OCI-LY7 (cell line): ENCODE results near the gene FMNL3. TPM values are rescaled to one million over a fixed set of nuclear protein-coding genes. Genes with fewer than 3 reads are reported as not detected.
A peak's percentile ranks its signal among the peaks of the same experiment; 100 is the strongest.

Experiments
- BruUV-seq: library from RNA; stranded (reverse); fragments of 400-500 nt; replicated peaks from 2 replicates; lab custom pipeline; 2021; lab: Mats Ljungman, UMichigan
- CTCF ChIA-PET: fragments of 300-600 bp; sonication (Branson Sonifier 250); formaldehyde crosslinking; loops from one replicate; lab custom pipeline; 2022; ENCODE audit warnings: antibody characterized with exemption; ENCODE audit not compliant: unreplicated experiment; lab: Charles Lee
- POLR2A ChIA-PET: fragments of 300-600 bp; sonication (Branson Sonifier 250); formaldehyde crosslinking; loops from one replicate; lab custom pipeline; 2022; ENCODE audit warnings: antibody characterized with exemption; lab: Charles Lee
- DNase-seq: peaks from one replicate; pipeline ENCODE4 v3.0.0-alpha.2; 2015; ENCODE audit warnings: low spot score
- H2AFZ ChIP-seq: fragments of 200-600 bp; sonication (generic), shearing (Covaris generic); 2 replicates; pipeline ENCODE4 v1.6.1; 2014; ENCODE audit warnings: mild to moderate bottlenecking, antibody characterized with exemption, low read length, moderate library complexity
- H3K27ac ChIP-seq: fragments of 200-600 bp; sonication (generic); 2 replicates; pipeline ENCODE4 v1.5.1; 2014; ENCODE audit warnings: mixed run types, low read depth, mild to moderate bottlenecking, moderate library complexity, low read length, inconsistent platforms; ENCODE audit not compliant: poor library complexity, severe bottlenecking
- H3K36me3 ChIP-seq: fragments of 200-600 bp; sonication (generic); 2 replicates; pipeline ENCODE4 v1.6.1; 2014; ENCODE audit warnings: mild to moderate bottlenecking, antibody characterized with exemption, low read length, moderate library complexity, mixed read lengths; ENCODE audit not compliant: insufficient read depth
- H3K4me1 ChIP-seq: fragments of 200-600 bp; sonication (generic); 2 replicates; pipeline ENCODE4 v1.5.1; 2014; ENCODE audit warnings: mild to moderate bottlenecking, low read length; ENCODE audit not compliant: insufficient read depth, poor library complexity, severe bottlenecking
- H3K4me2 ChIP-seq: fragments of 200-600 bp; sonication (generic); 2 replicates; pipeline ENCODE4 v1.6.1; 2014; ENCODE audit warnings: mild to moderate bottlenecking, low read length
- H3K4me3 ChIP-seq: fragments of 200-600 bp; sonication (generic); 2 replicates; pipeline ENCODE4 v1.5.1; 2014; ENCODE audit warnings: mild to moderate bottlenecking, low read depth, low read length; ENCODE audit not compliant: poor library complexity, severe bottlenecking
- H3K79me2 ChIP-seq: fragments of 200-600 bp; sonication (generic); 2 replicates; pipeline ENCODE4 v1.6.1; 2016; ENCODE audit warnings: low read depth, mild to moderate bottlenecking, low read length, moderate library complexity, mixed read lengths; ENCODE audit not compliant: insufficient read depth
- H3K9me2 ChIP-seq: fragments of 200-600 bp; sonication (generic); 2 replicates; pipeline ENCODE4 v1.6.1; 2016; ENCODE audit warnings: mild to moderate bottlenecking, low read length, mixed read lengths; ENCODE audit not compliant: insufficient read depth
- H3K9me3 ChIP-seq: fragments of 200-600 bp; sonication (generic); 2 replicates; pipeline ENCODE4 v1.6.1; 2014; ENCODE audit warnings: mild to moderate bottlenecking, mixed run types, low read length, mixed read lengths
- H4K20me1 ChIP-seq: fragments of 200-600 bp; sonication (generic); 2 replicates; pipeline ENCODE4 v1.6.1; 2014; ENCODE audit warnings: mild to moderate bottlenecking, antibody characterized with exemption, low read length, moderate library complexity, mixed read lengths; ENCODE audit not compliant: insufficient read depth
- EZH2phosphoT487 ChIP-seq: fragments of 200-600 bp; sonication (generic); IDR thresholded peaks from 2 replicates; pipeline ENCODE4 v1.6.1; 2018; ENCODE audit warnings: low read depth, borderline replicate concordance, mild to moderate bottlenecking, mixed run types, antibody characterized with exemption, low read length, moderate library complexity, mixed read lengths
- intact Hi-C: fragments of 100-400 bp; cut with micrococcal nuclease; formaldehyde crosslinking; loops from one replicate; pipeline ENCODE4 v1.10.0; 2022; ENCODE audit not compliant: unreplicated experiment
- total RNA-seq, 2 experiments: library from RNA; depleted of rRNA in 1 of 2; stranded (reverse); fragments of >200 nt in 1 of 2; shearing (Covaris generic) in 1 of 2; gene quantifications; 2 replicates each; pipeline ENCODE4 v1.2.3, GENCODE V29; 2014 to 2022
- TF ChIP-seq, protein P1 (sequence below): fragments of 200-600 bp; sonication (generic); conservative IDR thresholded peaks from 2 replicates; pipeline ENCODE4 v1.5.1; 2014; ENCODE audit warnings: mild to moderate bottlenecking, antibody characterized with exemption, low read length, moderate library complexity, mixed read lengths

Gene FMNL3
- total RNA-seq, 2 experiments from 2014 or later, result 13.8 to 28.7 TPM

DNA sequence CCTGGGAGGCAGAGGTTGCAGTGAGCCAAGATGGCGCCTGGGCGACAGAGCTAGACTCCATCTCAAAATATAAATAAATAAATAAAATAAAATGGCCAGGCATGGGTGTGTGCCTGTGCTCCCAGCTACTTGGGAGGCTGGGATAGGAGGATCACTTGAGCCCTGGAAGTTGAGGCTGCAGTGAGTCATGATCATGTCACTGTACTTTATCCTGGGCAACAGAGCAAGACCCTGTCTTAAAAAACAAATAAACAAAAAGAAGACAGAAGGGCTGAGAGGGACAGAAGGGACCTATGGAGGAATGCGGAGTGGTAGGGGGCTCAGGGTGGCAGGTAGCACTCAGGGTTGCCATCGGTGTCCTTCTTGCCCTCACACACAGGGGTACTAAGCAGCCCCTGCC lies 43.0 kb downstream of the FMNL3 start:
- H2AFZ ChIP-seq, result no peak overlapping the region; the same call in 1 of the 2 replicates
- H3K4me3 ChIP-seq, result no peak overlapping the region
- TF ChIP-seq, protein P1, sequence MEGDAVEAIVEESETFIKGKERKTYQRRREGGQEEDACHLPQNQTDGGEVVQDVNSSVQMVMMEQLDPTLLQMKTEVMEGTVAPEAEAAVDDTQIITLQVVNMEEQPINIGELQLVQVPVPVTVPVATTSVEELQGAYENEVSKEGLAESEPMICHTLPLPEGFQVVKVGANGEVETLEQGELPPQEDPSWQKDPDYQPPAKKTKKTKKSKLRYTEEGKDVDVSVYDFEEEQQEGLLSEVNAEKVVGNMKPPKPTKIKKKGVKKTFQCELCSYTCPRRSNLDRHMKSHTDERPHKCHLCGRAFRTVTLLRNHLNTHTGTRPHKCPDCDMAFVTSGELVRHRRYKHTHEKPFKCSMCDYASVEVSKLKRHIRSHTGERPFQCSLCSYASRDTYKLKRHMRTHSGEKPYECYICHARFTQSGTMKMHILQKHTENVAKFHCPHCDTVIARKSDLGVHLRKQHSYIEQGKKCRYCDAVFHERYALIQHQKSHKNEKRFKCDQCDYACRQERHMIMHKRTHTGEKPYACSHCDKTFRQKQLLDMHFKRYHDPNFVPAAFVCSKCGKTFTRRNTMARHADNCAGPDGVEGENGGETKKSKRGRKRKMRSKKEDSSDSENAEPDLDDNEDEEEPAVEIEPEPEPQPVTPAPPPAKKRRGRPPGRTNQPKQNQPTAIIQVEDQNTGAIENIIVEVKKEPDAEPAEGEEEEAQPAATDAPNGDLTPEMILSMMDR, result no peak
- no peak for TF ChIP-seq EZH2phosphoT487
- peak overlapping the region; percentile 88 for H3K4me2 ChIP-seq
- H3K79me2 ChIP-seq, result no peaks in the 10 kb centered on the region; the same call in 1 of the 2 replicates
- H3K27ac ChIP-seq, result peak overlapping the region; percentile 86
- no peaks in the 10 kb centered on the region for H4K20me1 ChIP-seq
- H3K4me1 ChIP-seq, result peaks cover 80% of the 10 kb centered on the region
- H3K9me2 ChIP-seq, result no peaks in the 10 kb centered on the region
- BruUV-seq, result no TSS peak
- DNase-seq, result no peak
- CTCF ChIA-PET, result interaction anchor here (1.1 to 2.4 kb wide), 2 partner anchors 22 to 39 kb away, joined by 3 to 11 read pairs; no protein-coding TSS in a partner anchor
- H3K36me3 ChIP-seq, result peaks cover 20% of the 10 kb centered on the region
- POLR2A ChIA-PET, result interaction anchor here (0.6 to 4.1 kb wide), 9 partner anchors 10 to 345 kb away, joined by 3 to 28 read pairs (median 8); no protein-coding TSS in a partner anchor
- H3K9me3 ChIP-seq, result no peaks in the 10 kb centered on the region
- intact Hi-C loops, result no loop called here

GRCh38 chr12:49662998-49663843 lies 44.0 kb downstream of the FMNL3 start:
- no peaks in the 10 kb centered on the region for H3K9me3 ChIP-seq
- H3K79me2 ChIP-seq, result no peaks in the 10 kb centered on the region; the same call in 1 of the 2 replicates
- BruUV-seq, result no TSS peak
- ChIA-PET CTCF (interaction anchor here (0.7 to 2.4 kb wide), 6 partner anchors 8 to 78 kb away, joined by 3 to 11 read pairs (median 4); partner anchors contain the start of gene TMBIM6), POLR2A (interaction anchor here (0.6 to 4.1 kb wide), 13 partner anchors 8 to 1526 kb away, joined by 3 to 28 read pairs (median 4); no protein-coding TSS in a partner anchor)
- H3K9me2 ChIP-seq, result no peaks in the 10 kb centered on the region
- peak; percentile 94 for DNase-seq
- H3K4me1 ChIP-seq, result peaks cover 75% of the 10 kb centered on the region
- peak overlapping the region; percentile 86 for H3K27ac ChIP-seq
- H3K4me2 ChIP-seq, result peak overlapping the region; percentile 88
- peaks cover 26% of the 10 kb centered on the region for H3K36me3 ChIP-seq
- peak overlapping the region; percentile 60 for H3K4me3 ChIP-seq
- no peak overlapping the region for H2AFZ ChIP-seq
- TF ChIP-seq, protein P1, result no peak
- no peak for TF ChIP-seq EZH2phosphoT487
- no peaks in the 10 kb centered on the region for H4K20me1 ChIP-seq
- intact Hi-C loops, result loop anchor here (1.0 to 2.0 kb wide), 2 partner anchors 36 to 44 kb away; partner anchors contain the start of gene FMNL3
